Testis (tissue), 2 donors: ENCODE data around the gene RPTOR.

Experiments
- POLR2A ChIP-seq: fragments of 450-650 bp; IDR thresholded peaks from one replicate; pipeline ENCODE4 v1.6.1; 2017; ENCODE audit warnings: antibody characterized with exemption, mild to moderate bottlenecking, moderate library complexity
- TF ChIP-seq, protein P1 (sequence below), 3 experiments: fragments of 450-650 bp in 2 of 3; fragments of 200-600 bp in 1 of 3; sonication (generic) in 1 of 3; IDR thresholded peaks; one replicate each; pipeline ENCODE4 v1.5.1; 2016 to 2019; ENCODE audit warnings: antibody characterized with exemption in 3 of 3, mild to moderate bottlenecking in 2 of 3, moderate library complexity in 1 of 3

- TF ChIP-seq, protein P1, sequence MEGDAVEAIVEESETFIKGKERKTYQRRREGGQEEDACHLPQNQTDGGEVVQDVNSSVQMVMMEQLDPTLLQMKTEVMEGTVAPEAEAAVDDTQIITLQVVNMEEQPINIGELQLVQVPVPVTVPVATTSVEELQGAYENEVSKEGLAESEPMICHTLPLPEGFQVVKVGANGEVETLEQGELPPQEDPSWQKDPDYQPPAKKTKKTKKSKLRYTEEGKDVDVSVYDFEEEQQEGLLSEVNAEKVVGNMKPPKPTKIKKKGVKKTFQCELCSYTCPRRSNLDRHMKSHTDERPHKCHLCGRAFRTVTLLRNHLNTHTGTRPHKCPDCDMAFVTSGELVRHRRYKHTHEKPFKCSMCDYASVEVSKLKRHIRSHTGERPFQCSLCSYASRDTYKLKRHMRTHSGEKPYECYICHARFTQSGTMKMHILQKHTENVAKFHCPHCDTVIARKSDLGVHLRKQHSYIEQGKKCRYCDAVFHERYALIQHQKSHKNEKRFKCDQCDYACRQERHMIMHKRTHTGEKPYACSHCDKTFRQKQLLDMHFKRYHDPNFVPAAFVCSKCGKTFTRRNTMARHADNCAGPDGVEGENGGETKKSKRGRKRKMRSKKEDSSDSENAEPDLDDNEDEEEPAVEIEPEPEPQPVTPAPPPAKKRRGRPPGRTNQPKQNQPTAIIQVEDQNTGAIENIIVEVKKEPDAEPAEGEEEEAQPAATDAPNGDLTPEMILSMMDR (IDR thresholded peaks at IDR 0.05), result no peak
- no peak for TF ChIP-seq POLR2A
Measured at GRCh38 chr17:80895366-80895765, 350.7 kb downstream of the RPTOR start.
